Stimulated activated CD8-positive, alpha-beta memory T cell treated with anti-CD3 and anti-CD28 coated beads, Interleukin-7, amount 100 ng/mL, for 48 hours (primary cell): Measurements from ENCODE around the gene ZBTB46.
"Not testable (repeated sequence)": the region's sequence is repeated elsewhere in the genome, so short reads cannot be mapped to it uniquely, and the experiment has no call there.

Experiments
- DNase-seq, 2 donors: peaks; one replicate each; pipeline ENCODE4 v3.0.0-alpha.2; 2020; ENCODE audit warnings: low read depth in 1 of 2; ENCODE audit errors: extremely low read depth in 1 of 2

The ZBTB46 gene

DNA sequence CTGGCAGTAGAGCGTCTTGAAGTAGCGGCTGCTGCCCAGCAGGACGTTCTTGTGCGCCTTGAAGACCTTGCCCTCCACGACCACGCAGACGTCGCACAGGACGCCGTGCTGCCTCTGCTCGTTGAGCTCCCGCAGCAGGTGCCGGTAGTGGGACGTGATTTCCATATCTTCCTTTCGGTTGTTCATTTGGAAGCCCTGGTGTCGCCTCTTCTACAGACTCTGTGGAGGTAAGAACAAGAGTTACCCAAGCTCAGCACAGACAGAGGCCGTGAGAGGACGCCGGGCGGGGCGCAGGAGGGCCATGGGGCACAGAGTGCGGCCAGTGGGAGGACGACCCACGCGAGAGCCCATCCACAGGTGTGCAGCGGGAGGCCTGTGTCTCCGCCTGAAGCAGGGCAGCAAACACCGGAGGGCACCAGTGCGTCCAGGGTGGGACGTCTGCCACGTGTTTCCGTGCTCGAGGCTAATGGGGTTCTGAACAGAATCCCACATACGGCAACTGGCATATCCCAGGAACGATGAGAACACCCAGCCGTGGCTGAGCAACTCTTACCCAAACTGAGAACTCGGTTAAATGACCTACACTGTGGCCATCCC, 40.4 kb downstream of the ZBTB46 start:
- DNase-seq = no peak

GRCh38 chr20:63789836-63790571, 41.1 kb downstream of the ZBTB46 start:
- no peak for DNase-seq

- no peak for DNase-seq
Measured at GRCh38 chr20:63787749-63788148, 43.3 kb downstream of the ZBTB46 start.

DNA sequence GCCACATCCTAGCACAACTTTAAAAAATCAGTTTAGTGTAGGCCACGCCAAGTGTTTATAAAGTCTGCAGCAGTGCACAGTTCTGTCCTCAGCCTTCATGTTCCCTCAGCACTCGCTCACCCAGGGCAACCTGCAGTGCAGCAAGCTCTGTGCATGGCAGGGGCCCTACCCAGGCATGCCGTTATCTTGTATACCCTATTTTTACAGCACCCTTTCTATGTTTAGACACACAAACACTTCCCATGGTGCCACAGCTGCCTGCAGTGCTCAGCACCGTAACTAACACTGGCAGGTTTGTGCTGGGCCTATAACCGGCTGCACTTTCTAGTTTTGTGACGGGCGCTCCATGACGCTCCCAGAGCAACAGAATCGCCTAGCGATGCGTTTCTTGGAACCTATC, 43.8 kb downstream of the ZBTB46 start:
- DNase-seq = no peak

DNA sequence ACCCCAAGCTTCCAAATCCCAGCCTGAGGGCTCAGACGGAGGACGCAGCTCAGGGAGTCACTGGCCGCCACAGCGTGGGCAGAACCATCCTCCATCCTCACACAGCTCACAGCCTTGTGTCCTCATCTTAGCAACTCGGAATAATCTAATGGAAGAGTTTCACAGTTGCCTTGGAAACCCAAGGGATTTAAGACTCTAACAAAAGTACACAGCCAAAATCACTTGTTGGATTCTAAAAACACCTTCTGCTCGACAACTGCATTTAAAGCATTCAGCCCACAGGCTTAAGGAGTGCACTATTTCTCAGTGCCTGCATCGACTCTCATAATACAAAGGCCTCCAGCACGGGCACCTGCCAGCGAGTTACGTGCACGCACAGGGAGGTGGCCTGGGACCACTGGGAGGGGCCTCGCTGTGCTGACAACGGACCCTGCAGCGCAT, 45.4 kb downstream of the ZBTB46 start:
- DNase-seq = no peak

DNA sequence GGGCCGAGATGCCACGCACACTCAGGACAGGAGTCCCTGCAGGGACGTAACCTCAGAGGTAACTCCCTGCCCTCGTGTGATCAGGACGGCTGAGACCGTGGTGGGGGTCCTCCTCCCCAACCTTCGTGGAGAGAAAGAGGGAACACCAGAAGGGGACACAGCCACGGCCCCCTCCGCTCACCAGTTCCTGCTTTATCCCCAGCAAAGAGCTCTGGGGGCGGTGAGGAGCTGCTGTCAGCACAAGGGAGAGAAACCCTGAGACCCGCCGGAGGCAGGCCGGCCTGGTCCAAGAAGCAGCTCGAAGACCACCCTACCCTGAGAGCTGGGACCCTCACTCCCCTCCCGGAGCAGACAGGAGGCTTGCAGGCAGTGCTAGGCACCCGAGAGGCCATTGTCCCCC, 47.1 kb downstream of the ZBTB46 start:
- DNase-seq = no peak

DNA sequence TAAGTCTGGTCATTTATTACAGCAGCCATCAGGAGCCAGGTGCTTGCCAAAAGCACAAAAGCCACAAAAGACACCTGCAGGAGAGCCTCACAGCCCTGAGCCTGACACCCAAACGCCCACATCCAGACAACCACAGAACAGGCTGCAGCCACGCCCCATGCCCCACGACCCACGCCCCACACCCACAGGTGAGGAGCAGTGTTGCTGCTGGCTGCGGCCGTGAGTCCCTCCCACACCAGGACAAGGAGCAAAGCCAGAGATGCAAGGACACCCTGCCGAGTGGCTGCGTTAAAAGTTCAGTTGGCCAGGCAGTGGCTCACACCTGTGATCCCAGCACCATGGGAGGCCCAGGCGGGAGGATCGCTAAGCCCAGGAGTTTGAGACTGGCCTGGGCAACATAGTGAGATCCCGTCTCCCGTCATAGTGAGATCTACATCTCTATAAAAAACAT, 48.5 kb downstream of the ZBTB46 start:
- DNase-seq = no peak

DNA sequence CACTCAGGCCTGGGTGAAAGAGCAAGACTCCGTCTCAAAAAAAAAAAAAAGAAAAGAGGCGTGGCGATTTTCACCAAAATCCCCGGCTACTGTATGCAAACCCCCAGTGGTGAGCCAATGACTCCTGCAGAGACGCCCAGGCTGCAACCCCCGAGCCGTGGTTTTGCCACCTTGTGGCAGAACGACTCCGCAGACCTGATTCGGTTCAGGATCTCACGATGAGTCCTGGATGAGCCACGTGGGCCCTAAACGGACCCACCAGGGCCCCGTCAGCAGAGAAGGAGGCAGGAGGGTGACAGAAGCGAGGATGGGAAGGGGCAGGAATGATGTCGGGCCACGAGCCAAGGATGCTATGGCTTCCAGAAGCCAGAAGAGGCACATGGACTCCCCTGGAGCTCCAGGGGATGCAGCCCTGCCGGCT, 49.0 kb downstream of the ZBTB46 start:
- peak; percentile 28 to 31 for DNase-seq

- no peak for DNase-seq
Measured at GRCh38 chr20:63781181-63781580, 49.9 kb downstream of the ZBTB46 start.

DNA sequence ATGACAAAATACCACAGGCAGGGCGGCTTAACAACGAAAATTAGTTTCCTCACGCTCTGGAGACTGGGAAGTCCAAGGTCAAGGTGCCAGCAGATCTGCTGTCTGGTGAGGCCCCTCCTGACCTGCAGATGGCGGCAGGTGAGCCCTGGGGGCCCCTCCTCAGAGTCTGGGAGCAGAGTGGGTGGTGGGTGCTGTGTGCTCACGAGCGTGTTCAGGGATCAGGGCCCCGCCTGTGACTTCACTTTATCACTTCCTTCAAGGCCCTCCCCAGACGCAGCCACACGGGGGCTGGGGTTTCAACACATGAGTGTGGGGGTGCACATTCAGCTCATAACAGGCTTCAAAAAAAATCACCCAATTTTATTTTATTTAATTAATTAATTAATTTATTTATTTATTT, 52.2 kb downstream of the ZBTB46 start:
- DNase-seq = no peak

DNA sequence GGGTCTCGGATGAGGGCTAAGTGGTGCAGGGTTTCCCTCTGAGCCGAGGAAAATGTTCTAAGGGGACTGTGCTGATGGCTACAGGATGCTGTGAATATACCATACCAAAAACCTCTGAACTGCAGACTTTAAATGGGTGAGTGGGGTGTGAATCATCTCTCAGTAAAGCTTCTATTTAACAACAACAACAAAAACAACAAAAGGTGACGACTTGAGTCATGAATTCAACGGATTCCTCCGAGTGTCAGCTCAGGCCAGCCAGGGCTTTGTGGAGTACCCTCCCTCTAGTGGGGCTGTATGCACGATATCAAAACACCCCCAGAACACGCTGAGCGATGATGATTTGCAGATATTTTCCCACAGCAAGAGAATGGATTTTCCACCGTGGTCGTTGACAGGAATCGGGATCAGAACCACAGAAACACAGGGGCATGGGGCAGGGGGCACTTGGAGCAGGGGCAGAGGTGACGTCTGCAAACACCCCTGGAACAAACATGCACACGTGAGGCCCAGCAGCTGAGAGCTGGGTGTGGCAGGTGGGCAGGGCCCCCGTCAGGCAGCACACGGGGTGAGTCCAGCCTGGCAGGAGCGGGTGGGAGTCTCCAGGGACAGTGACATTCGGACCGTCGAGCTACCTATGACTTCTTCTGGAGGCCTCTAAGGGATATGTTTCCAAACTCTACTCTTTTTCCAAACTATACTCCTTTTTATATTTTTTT, 52.9 kb downstream of the ZBTB46 start:
- DNase-seq = no peak

- no peak for DNase-seq
Measured at GRCh38 chr20:63777614-63778013, 53.5 kb downstream of the ZBTB46 start.

- DNase-seq = not testable (repeated sequence)
Measured at GRCh38 chr20:63776875-63777274, 54.2 kb downstream of the ZBTB46 start.

DNA sequence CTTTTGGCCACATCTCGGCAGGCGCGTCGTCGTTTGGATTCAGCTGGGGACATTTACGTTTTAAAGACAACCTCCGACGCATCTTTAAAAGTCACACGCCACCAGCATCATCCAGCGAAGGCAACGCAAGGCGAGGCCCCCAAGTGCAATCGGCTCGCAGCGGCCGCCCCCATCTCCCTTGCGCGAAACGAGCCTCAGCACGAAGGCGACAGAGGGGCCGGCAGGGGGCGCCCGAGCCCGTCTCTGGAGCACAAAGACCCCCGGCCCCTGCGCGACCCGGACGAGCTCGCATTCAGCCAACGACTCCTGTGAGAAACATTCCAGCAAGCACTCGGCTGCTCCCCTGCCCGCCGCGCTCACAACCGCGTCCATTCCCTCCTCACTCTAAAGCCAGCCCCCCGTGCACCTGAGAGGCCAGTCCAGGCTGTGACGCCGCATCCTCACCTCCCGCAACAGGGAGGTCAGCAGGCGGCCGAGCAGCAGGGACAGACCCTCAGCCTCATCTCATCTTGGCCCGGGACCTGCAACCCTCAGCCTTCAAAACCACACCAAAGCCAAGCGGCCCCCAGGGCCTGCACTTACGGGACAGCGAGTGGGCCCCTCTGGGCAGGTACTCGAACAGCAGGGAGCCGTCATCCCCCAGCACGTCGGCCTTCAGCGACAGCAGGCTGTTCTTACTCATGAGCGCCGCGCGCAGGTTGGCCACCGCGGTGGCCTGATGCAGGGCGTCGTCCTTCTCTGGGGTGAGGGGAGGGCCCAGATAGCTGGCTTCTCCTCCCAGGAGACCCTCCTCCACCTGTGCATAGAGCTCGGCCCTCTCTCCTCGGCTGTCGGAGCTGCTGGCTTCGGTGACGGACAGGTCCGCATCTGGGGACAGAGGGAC, 55.7 kb downstream of the ZBTB46 start:
- DNase-seq = peak in 1 of 2 donors; percentile 12

- DNase-seq = no peak
Measured at GRCh38 chr20:63774306-63774705, 56.8 kb downstream of the ZBTB46 start.

GRCh38 chr20:63773571-63774241, 57.4 kb downstream of the ZBTB46 start:
- DNase-seq = no peak

GRCh38 chr20:63772781-63773518, 58.1 kb downstream of the ZBTB46 start:
- DNase-seq = no peak

DNA sequence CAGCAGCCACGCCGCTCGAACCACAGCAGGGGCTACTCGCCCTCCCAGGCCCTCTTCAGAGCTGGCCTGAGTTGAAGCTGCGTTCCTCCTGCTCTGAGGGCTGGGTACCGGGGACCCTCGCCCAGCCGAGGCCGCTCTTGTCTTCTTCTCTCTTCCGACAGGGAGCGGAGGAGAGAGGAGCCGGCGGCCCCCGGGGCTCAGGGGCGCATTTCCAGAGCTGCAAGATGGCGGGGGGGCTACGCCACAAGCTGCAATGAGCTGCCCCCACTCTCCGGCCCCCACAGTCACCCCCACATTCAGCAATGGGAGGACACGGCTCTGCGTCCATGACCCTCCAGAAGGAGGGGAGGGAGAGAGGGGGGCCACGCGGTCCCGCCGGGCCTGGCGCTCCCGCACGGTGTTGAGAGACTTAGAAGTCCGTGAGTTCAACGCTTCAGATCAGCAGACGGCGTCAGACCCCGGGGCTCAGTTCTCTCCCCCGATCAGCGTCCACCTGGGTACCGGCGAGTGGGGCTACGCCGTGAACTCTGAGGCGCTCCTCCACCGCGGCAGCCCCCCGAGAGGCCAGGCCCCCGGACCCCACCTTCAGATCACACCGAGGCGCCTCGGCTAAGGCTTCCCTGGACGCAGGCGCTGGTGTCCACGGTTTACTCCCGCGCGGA, 59.9 kb downstream of the ZBTB46 start:
- DNase-seq = no peak

DNA sequence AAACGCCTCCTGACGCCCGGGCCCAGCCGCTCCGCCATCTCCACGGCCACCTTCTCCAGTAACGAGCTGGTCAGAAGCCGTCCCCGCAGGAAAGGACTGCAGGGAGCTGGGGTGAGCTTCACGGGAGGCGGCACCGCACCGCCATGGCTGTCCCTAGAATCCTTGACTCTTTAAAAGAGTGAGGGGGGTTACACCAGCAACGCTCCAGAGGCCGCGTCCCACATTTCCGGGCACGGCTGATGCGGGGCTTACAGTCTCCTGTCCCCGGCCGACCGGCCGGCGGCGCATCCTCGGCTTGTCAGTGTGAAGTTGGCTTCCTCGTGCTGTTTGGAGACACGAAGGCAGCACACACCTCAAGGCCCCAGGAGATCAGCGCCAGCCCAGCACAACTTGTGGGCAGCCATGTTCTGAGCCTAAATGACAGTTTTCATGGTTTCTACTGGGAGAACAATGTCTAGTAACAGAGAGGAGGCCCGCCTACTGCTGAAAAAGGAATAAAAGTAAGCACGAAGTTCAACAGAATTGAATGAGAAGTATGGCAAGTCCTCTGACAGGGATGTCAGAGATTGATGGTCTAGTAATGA, 61.1 kb downstream of the ZBTB46 start:
- no peak for DNase-seq
